NCI-H2029 treated with DMSO at 0.1 percent for 48 hours (cell line): Measurements from ENCODE around the gene PKM.

ENCODE experiments used
- DNase-seq: peaks from one replicate; lab custom pipeline; 2025; lab: John Stamatoyannopoulos, UW

Gene PKM

DNA sequence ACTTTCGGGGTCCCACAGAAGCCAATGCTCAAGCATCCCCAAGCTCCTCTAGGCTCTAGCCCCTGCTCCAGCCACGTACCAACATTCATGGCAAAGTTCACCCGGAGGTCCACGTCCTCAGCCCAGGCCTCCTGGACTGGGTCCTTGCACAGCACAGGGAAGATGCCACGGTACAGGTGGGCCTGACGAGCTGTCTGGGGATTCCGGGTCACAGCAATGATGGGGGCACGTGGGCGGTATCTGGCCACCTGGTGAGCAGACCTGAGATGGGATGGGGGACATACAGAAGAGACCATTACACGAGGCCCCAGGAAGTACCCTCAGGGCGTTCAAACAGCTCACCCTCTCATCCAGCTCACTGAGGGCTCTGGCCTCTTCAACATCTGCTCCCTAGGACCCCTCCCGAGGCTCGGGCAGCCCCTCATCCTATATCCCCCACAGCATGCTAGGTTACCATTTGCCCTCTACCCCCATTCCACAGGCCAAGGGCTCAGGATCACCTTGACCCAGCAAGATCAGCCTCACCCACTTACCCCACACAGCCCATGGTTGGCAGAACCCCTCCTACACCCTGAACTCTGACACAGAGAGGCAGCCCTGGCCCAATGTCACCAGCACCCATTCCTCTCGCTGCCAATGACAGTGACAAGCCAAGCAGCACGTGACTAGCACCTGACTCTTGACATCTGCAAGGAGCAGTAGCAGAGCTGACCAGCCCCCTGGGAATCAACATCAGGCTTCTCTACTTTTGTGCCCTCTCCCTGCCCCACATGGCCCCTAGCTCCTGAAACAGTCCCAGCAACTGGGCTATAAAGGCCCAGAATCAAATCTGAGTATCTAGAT is 30.4 kb downstream of the PKM start:
- no peak for DNase-seq

DNA sequence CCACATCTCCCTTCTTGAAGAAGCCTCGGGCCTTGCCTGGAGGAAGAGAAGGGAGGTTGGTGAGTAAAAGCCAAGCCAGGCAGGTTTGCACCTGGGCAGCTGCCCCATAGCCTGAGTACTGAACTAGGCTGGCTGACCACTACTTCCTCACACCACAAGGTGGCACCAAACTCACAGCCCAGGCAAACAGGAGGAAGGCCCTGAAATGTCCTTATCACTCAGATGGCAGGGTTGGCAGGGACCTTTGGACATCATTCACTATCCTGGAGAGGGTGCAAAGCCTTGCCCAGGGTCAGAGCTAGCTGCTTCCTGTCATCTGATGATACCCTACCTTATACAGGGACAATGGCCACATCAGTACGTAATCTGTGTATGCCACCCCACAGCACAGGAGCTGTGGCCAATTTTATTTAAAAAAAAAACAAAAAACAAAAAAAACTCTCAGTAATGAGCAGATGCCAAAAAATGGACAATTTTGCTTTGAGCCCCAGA is 31.2 kb downstream of the PKM start:
- DNase-seq, result peak; percentile 14

DNA sequence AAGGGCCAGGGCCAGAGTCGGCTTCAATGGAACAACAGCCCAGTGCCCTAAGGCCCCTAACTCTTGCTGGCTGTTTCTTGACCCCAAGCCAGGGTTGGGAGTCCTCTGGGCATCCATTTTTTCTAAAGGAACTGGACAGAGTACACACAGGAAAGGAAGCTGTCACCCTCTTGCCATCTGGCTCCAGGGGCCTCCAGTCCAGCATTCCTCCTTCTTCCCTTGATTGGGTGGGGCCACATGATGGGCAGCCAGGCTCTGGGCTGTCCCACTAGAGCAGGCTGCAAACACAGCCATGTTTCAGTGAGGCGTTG is 31.8 kb downstream of the PKM start:
- DNase-seq, result no peak

DNA sequence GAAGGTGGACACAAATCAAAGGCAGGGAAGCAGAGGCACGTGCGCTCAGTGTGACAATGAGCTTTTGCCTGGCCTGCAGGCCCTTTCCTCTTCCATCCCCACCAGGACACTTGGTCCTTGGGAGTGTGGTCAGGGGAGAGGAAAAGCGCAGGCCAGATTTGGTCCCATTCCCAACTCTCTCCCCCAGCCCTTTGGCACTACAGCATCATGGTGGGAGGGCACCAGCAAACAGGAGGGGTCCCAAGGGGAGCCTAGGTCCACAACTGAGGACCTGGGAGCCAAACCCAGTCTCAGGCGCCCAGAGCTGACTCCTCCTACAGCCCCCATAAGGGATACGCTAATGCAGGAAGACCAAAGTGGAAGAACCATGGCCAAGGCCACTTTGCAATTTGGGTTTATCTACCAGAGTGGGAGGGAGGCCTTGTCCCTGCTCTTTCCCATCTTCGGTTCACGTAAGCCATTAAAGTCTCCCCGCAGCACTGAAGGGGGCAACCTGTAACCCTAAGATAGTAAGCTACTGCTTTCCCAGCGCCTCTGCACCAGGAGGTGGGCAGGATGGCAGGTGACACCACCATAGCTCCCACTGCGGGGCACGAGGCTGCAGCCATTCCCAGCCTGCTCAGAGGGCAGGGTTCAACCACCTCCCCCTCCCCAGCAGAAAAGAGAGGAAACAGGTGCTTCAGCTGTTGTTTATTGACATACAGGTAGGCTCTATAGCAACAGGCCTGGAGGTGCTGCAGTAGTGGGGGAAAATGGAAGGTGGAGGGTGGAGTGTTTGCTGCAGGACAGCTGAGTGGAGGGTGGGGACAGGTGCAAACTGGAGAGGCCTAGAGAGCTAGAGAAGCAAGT is 32.4 kb downstream of the PKM start:
- peak; percentile 71 for DNase-seq

DNA sequence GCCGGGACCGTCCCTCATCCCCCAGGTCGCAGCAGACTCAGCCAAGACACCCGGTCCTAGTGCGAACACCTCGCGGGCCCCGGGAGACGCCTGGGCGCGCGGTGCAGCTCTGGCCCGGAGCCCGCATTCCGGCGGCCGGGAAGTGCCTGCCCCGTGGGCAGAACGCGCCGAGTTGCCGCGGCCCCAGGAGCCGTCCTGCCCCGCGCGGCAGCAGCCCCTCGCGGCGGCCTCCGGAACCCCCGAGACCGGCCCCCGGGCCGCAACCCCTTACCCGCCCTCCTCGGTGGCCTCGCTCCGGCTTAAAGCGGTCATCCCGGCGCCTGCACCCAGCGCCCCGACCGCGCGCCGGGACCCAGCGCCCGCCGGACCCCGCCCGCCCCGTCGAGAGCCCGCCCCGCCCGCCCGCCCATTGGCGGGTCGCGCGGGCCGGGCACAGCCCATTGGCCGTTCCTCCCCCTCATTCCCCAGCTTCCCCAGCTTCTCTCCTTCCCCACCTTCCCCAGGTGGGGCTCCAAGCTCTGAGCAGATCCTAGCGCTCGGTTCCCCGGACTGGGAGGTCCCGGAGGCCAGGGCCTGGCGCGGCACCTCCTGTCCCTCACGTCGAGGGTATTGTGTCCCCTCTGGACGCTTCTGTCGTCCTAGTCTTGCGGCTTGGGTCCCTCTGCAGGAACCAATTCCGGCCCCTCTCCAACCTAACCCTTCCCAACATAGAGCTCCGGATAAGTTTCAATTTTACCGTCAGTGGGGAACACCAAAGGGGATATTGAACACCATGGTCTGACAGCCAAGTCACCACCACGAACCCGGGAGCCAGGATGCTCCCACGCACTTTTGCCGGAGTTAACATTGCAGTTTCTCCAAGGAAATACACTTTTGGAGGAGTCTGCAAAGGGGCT is 33.3 kb downstream of the PKM start, which contains the start of gene GRAMD2A:
Gene GRAMD2A, minus strand, starts transcription at position 328 of the 896 bp plus-strand sequence.
- peak; percentile 13 for DNase-seq

DNA sequence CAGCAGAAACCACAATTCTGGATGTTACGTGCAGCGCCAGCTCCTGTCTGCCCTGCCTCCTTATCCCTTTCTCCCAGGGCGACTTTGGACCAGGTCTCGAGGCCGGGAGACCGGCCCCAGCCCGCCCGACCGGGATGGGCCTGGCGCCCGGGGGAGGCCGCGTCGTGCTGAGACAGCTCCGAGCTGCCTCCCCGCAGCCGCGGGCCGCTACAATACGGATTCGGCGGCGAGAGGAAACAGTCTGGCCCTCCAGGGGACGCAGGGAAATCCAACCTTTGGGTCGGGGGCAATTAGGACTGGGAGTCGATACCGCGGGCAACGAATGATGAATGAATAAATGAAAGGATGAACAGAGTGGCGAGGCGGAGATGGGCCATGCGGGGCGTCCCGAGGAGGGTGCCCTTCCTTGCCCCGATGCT is 33.9 kb downstream of the PKM start:
- no peak for DNase-seq

DNA sequence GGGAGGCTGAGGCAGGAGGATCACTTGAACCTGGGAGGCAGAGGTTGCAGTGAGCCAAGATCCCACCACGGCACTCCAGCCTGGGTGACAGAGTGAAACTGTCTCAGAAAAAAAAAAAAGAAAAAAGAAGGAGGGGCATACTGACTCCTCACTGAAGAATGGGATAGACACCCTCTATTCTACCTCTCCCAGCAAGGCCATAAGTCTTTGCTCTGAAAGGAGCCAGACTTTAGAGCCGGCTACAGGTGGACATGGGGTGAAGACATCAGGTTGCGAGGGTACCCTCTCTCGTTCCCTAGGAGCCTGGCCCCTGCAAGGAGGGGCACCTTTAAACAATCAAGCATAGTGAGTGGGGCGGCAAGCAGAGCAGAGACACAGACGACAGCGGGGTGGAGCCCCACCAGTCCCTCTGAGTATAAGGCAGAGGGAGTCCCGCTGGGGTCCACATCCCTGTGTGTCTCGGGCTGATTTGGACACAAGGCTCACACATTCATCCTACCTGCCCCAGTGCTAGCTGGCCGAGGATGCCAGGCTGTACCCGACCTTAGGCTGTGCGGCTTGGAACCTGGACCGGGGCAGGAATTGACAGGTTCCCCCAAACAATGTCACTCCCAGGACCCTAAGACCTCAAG is 34.5 kb downstream of the PKM start:
- DNase-seq, result no peak

DNA sequence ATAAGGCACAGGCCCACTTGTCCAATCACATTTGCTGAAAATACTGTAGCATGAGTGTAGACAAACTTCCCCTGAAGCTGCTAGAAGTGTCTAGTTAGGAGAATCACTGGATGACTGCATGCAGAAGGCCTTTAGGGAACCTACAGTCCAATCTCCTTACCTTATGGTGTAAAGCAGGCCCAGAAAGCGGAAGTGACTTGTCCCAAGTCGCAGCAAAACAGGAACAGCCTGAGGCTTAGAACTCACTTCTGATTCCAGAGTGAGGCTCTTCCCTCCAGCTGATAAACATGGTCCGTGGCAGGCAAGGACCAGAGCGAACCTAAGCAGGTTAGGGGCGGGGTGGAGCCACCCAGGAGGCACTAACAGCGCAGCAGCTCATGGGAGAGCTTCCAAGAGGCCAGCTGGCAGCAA is 35.9 kb downstream of the PKM start:
- DNase-seq, result no peak

DNA sequence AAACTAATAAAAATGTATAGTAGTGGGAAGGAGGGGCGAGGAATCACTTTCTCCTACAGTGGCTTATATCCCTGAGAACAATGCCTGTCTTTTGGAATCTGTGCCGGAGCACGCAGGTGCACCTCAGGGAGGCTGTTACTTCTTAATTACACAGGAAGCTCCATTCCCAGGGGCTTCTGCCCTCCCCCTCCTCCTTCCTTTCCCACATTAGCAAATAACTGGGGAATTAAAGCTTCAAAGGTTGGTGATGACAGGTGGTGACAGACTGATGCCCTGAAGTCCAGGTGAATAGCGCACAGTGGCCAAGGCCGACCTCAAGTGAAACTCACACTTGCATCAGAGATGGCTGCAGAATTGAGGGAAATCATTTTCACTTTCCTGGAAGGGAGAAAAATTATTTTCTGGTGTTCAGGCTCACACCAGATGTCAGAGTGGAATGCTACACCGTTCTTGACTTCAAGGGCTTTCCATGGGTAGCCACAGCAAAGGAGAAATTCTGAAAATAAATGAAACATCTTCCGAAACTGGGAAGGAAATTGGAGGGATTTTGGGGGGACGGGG is 37.1 kb downstream of the PKM start:
- no peak for DNase-seq

DNA sequence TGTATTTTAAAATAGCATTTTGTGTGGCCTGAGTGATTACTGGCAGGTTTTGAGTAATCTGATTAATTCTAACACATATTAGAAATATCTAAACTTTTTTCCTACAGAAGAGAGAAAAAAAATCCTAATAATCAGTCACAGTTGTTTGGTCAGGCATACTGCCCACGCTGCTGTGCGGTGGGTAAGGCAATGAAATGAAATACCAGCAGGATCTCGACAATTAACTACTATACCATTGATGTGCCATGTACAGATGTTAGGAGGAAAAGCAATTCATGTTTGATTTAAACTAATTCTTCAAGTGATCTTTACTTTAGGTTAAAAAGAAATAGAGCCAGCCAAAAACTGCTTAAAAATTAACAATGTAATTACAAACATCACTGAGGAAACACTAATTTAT is 38.6 kb downstream of the PKM start:
- no peak for DNase-seq

DNA sequence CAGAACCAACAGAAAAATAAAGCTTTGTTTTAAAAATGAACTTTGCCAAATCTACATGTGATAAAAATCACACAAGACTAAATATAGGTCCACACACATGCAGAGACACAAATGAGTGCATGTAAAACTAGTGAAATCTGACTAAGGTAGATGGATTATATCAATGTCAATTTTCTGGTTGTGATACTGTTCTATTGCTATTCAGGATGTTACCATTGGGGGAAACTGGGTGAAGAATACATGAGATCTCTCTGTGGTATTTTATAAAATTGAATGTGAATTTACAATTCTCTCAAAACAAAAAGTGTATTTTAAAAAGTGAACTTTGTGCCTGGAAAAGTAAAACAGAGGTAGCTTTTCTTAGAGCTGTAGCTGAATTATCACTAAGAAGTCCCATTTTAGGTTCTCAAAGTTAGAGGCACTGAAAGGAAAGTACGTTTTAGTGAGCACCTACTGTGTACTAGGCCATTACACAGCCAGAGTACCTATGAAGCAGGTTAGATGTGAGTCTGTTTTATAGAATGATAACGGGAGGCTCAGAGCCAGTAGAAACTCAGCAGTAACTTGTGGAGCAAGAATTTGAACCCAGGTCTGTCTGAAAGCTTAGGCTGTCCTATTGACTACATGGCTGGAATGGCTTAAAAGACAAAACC is 41.6 kb downstream of the PKM start:
- no peak for DNase-seq

DNA sequence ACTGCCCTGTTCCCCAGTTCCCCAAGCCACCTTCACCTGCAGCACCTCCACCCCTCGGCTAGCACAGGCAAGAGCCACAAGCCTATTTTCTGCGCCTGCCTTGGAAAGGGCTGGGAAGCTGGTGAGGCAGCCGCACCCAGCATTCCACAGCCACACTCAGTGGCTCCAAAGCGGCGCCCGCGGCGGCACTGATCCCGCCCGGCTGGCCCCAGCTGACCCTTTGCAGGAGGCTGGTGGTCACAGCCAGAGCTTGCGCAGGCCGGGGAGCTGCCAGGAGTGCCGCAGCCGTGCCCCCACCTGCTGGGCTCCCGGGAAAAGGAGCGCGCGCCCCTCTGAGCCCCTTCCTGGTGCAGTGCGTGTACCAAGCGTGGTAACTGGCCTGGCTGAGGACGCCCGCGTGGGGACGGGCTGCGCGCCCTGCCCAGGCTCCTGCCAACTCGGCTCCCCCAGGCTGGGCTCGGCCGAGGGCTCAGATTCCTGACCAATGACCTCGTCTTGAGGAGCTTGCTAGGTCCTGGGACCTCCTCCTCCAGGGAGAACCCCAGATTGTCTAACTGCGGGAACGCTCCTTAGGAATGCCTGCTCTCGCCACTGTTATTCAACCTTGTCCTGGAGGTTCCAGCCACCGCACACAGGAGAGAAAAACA is 46.7 kb downstream of the PKM start:
- DNase-seq, result no peak

DNA sequence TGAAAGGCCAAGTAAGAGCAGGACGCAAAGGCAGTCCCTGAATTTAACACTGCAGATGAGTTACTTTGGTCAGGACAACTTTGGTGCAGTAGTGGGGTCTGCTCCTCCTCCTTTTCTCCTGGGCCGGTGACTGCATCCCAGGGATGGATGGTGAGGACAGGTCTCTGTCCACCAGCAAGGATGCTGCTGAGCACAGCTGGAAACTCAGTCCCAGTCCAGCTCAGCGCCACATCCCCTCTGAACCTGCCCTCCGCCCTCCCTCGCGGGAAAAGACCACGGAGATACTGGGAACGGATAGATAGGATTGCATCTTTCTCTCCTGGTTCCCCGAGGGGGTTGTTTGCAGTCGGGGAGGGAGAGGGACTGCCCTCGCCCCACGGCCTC is 47.2 kb downstream of the PKM start:
- DNase-seq, result no peak

DNA sequence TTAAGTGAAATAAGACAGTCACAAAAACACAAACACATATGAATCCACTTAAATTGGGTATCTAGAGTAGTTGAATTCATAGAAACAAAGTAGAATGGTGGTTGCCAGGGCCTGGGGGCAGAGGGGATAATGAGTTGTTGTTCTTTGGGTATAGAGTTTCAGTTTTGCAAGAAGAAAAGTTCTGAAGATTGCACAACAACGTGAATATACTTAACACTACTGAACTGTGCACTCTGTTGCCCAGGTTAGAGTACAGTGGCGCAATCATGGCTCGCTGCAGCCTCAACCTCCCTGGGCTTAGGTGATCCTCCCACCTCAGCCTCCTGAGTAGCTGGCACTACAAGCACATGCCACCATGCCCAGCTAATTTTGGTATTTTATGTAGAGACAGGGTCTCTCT is 48.3 kb downstream of the PKM start:
- DNase-seq, result no peak

DNA sequence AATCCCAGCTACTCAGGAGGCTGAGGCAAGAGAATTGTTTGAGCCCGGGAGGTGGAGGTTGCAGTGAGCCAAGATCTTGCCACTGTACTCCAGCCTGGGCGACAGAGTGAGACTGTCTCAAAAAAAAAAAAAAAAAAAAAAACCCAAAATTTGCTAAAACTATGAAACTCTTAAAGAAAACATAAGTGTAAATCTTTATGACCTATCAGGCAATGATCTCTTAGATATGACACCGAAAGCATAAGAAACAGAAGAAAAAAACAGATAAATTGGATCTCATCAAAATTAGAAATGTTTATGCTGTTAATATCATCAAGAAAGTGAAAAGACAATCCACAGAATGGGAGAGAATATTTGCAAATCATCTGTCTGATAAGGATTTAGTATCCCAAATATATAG is 48.7 kb downstream of the PKM start:
- DNase-seq, result no peak

DNA sequence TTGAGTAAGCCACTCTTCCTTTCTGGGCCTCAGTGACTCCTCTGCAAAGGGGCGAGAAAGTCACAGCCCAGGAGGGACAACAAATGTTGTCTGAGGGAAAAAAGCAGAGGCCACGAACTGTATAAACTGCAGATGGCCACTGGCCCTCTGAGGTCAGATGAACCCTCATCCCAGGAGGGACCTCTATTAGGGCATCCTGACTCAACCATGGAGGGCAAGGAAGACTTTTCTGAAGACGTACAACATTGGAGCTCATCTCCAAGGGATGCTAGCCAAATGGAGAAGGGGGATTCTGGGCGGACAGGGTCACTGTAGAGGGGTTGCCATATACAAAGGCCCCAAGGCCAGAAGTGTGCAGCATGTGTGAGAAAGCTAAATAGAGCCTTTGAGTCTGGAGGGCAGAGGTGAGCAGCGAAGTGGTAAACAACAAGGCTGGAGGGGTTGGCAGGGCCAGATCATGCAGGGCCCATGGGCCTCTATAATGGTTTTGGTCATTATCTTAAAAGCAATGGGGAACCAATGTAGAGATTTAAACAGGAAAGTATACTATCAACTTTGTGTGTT is 50.1 kb downstream of the PKM start:
- DNase-seq, result no peak

DNA sequence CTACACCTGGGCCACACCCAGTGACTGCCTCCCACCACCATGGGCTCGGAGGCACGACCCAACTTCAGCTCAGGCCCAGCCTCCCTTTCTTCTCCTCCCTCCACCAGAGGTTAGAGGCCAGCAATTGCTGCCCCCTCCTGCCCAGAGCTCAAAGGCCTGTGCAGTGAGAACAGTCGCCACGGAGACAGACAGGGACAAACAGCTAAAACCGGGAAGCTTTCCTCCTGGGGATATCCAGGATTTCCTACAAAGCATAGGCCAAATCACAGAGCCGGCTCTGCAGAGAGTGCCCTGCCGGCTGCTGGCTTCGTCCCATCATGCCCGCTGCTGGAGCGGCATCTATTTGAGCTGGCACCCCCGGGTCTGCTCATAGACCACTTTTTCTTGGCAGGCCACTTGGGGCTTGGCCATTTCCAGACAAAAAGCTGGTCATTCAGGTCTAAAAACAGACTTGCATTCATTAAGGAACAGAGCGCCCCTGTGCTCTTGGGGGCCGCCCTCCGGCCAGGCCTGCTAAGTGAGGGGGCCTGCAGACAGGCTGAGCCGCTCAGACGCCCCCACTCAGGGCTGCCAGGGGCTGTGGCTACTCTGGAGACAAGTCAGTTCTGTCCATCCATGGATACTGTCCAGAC is 50.9 kb downstream of the PKM start:
- DNase-seq, result no peak

DNA sequence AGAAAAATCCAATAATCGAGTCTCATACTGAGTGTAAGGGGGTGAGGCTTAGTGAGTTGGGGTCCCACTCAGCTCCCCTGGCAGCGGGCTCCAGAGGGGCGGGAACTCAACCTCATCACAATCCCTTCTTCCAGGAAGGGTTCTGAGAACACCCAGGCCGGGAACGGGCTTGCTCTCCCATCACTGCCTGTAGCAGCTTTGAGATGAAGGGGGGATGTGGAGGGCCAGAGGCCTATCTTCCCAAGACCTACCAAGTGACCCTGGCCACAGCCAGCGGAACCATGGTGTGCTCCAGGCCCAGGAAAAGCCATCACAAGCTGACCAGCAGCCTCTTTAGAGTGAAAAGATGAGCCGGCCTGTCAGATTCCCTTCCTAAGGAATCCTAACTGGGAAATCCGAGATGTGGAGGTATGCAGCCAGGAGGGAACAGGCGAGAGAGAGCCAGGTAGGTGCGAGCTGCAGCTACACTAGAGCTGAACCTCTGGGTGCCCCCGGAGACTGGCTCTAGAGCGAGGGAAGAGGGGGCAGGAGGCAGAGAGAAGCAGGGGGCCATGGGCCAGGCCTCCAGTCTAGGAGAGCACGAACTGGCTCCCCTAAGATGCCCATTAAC is 51.9 kb downstream of the PKM start:
- DNase-seq, result no peak

DNA sequence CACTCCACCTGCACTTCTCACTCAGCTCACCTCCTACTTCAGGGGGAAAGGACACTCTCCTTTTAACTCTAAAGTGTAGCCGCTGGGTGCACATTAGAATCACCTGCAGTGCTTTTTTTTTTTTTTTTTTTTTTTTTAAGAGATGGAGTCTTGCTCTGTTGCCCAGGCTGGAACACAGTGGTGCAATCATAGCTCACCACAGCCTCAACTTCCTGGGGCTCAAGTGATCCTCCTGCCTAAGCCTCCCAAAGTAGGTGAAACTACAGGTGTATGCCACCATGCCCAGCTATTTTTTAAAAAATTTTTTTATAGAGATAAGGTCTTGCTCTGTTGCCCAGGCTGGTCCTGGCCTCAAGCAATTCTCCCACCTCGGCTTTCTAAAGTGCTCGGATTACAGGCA is 54.2 kb downstream of the PKM start:
- no peak for DNase-seq
